Fibroblast of the aortic adventitia (primary cell): Measurements from ENCODE around the gene NAE1. TPM values are rescaled to one million over a fixed set of nuclear protein-coding genes. Genes with fewer than 3 reads are reported as not detected.
"Not testable (repeated sequence)": the region's sequence is repeated elsewhere in the genome, so short reads cannot be mapped to it uniquely, and the experiment has no call there.

Source experiments
- DNase-seq: peaks from one replicate; pipeline ENCODE4 v3.0.0-alpha.2; 2010; ENCODE audit warnings: low read depth
- H3K4me3 ChIP-seq: 2 replicates; pipeline ENCODE4 v1.5.1; 2011; ENCODE audit warnings: low read depth, mild to moderate bottlenecking, control low read depth, low read length, moderate library complexity
- total RNA-seq: library from RNA; depleted of rRNA; stranded (reverse); fragments of >200 nt; gene quantifications from 2 replicates; pipeline ENCODE4 v1.2.3, GENCODE V29; 2012; ENCODE audit warnings: low replicate concordance
- TF ChIP-seq, protein P1 (sequence below): IDR thresholded peaks from 2 replicates; pipeline ENCODE4 v1.5.1; 2011; ENCODE audit warnings: mild to moderate bottlenecking, low read length, control low read depth, inconsistent platforms; ENCODE audit not compliant: insufficient read depth

Gene NAE1
- total RNA-seq, 1 donor = 71.3 TPM

DNA sequence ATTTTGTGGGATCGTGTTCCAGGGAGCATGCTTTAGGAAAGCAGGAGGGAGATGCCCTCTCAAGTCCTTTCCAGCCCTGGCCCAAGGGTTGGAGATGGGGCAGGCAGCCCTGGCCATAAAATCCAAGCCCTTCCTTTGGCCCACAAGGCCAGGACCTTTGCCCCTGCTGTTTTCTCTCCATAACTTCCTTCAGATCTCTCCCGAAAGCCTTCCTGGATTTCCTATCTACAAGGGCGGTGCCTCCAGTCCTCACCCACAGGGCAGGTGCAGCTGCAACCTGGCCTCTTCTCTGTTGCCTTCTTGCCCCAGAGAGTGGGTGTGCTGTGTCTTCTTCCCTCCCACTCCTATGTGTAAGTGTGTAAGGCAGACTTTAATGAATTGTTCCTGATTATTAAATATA is 41.1 kb upstream of the NAE1 start:
- no peak for DNase-seq
- TF ChIP-seq, protein P1, sequence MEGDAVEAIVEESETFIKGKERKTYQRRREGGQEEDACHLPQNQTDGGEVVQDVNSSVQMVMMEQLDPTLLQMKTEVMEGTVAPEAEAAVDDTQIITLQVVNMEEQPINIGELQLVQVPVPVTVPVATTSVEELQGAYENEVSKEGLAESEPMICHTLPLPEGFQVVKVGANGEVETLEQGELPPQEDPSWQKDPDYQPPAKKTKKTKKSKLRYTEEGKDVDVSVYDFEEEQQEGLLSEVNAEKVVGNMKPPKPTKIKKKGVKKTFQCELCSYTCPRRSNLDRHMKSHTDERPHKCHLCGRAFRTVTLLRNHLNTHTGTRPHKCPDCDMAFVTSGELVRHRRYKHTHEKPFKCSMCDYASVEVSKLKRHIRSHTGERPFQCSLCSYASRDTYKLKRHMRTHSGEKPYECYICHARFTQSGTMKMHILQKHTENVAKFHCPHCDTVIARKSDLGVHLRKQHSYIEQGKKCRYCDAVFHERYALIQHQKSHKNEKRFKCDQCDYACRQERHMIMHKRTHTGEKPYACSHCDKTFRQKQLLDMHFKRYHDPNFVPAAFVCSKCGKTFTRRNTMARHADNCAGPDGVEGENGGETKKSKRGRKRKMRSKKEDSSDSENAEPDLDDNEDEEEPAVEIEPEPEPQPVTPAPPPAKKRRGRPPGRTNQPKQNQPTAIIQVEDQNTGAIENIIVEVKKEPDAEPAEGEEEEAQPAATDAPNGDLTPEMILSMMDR = no peak
- no peak overlapping the region for H3K4me3 ChIP-seq

GRCh38 chr16:66871363-66871762 is 40.6 kb upstream of the NAE1 start:
- not testable (repeated sequence) for H3K4me3 ChIP-seq, DNase-seq

- TF ChIP-seq, protein P1 = no peak
- DNase-seq = no peak
- no peak overlapping the region for H3K4me3 ChIP-seq
Observed at GRCh38 chr16:66869424-66869823, 38.6 kb upstream of the NAE1 start.

DNA sequence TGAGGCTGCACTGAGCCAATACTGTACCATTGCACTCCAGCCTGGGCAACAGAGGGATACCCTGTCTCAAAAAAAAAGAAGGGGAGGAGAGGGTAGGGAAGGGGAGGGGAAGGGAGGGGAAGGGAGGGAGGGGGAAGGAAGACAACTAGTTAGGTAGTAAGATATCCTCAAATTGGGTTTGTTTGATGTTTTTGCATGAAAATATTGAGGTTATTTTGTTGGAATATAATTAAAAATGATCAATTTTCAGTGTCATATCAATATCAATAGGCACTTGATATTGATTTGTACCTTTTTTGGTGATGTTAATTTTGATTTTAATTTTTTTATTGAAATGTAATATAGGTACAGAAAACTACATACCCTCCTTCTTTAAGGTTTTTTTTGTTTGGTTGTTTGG is 32.9 kb upstream of the NAE1 start:
- TF ChIP-seq, protein P1 = no peak
- no peak overlapping the region for H3K4me3 ChIP-seq
- DNase-seq = no peak

- TF ChIP-seq, protein P1 = no peak
- H3K4me3 ChIP-seq = no peak overlapping the region
- no peak for DNase-seq
Observed at GRCh38 chr16:66862023-66862520, 31.3 kb upstream of the NAE1 start.

GRCh38 chr16:66859397-66860068 is 28.8 kb upstream of the NAE1 start:
- no peak overlapping the region for H3K4me3 ChIP-seq
- TF ChIP-seq, protein P1 = no peak
- no peak for DNase-seq

GRCh38 chr16:66858740-66859396 is 28.1 kb upstream of the NAE1 start:
- DNase-seq = peak; percentile 35
- TF ChIP-seq, protein P1 = no peak
- no peak overlapping the region for H3K4me3 ChIP-seq
